GM23248 (cell line): Measurements from ENCODE around the gene WFDC9. TPM values are rescaled to one million over a fixed set of nuclear protein-coding genes. Genes with fewer than 3 reads are reported as not detected.
A peak's percentile ranks its signal among the peaks of the same experiment; 100 is the strongest.
"Not testable (repeated sequence)": the region's sequence is repeated elsewhere in the genome, so short reads cannot be mapped to it uniquely, and the experiment has no call there.

Source experiments
- DNase-seq: peaks from one replicate; pipeline ENCODE4 v3.0.0-alpha.2; 2015
- H2AFZ ChIP-seq: fragments of 200-600 bp; sonication (generic); 2 replicates; pipeline ENCODE4 v1.6.1; 2016; ENCODE audit warnings: antibody characterized with exemption
- H3F3A ChIP-seq: fragments of 200-600 bp; sonication (generic); 2 replicates; pipeline ENCODE4 v1.6.1; 2016; ENCODE audit warnings: mild to moderate bottlenecking, antibody characterized with exemption, mixed run types; ENCODE audit not compliant: insufficient read depth
- H3K27ac ChIP-seq: fragments of 200-600 bp; sonication (generic); 2 replicates; pipeline ENCODE4 v1.5.1; 2016; ENCODE audit warnings: mild to moderate bottlenecking
- H3K27me3 ChIP-seq: fragments of 200-600 bp; sonication (generic); replicated peaks from 2 replicates; pipeline ENCODE4 v1.6.1; 2016; ENCODE audit warnings: mild to moderate bottlenecking; ENCODE audit not compliant: insufficient read depth
- H3K36me3 ChIP-seq: fragments of 200-600 bp; sonication (generic); 2 replicates; pipeline ENCODE4 v1.6.1; 2016; ENCODE audit warnings: low read depth, mild to moderate bottlenecking
- H3K4me1 ChIP-seq: fragments of 200-600 bp; sonication (generic); 2 replicates; pipeline ENCODE4 v1.6.1; 2016; ENCODE audit warnings: mild to moderate bottlenecking; ENCODE audit not compliant: insufficient read depth
- H3K4me2 ChIP-seq: fragments of 200-600 bp; sonication (generic); one replicate; pipeline ENCODE4 v1.6.1; 2016; ENCODE audit warnings: mild to moderate bottlenecking; ENCODE audit not compliant: unreplicated experiment
- H3K4me3 ChIP-seq: fragments of 200-600 bp; sonication (generic); 2 replicates; pipeline ENCODE4 v1.5.1; 2016; ENCODE audit warnings: mild to moderate bottlenecking
- H3K79me2 ChIP-seq: fragments of 200-600 bp; sonication (generic); 2 replicates; pipeline ENCODE4 v1.6.1; 2016; ENCODE audit warnings: mild to moderate bottlenecking; ENCODE audit not compliant: insufficient read depth
- H3K9ac ChIP-seq: fragments of 200-600 bp; sonication (generic); 2 replicates; pipeline ENCODE4 v1.6.1; 2016; ENCODE audit warnings: mild to moderate bottlenecking
- H3K9me2 ChIP-seq: fragments of 200-600 bp; sonication (generic); 2 replicates; pipeline ENCODE4 v1.6.1; 2016; ENCODE audit warnings: mixed run types, mild to moderate bottlenecking, moderate library complexity; ENCODE audit not compliant: insufficient read depth
- H3K9me3 ChIP-seq: fragments of 200-600 bp; sonication (generic); one replicate; pipeline ENCODE4 v1.6.1; 2017; ENCODE audit warnings: low read depth
- H4K20me1 ChIP-seq: fragments of 200-600 bp; sonication (generic); 2 replicates; pipeline ENCODE4 v1.6.0; 2016; ENCODE audit not compliant: insufficient read depth
- EZH2 ChIP-seq: fragments of 200-600 bp; sonication (generic); IDR thresholded peaks from 2 replicates; pipeline ENCODE4 v1.6.1; 2018; ENCODE audit warnings: antibody characterized with exemption, mild to moderate bottlenecking; ENCODE audit not compliant: insufficient read depth, poor library complexity, severe bottlenecking
- EZH2phosphoT487 ChIP-seq: fragments of 200-600 bp; sonication (generic); IDR thresholded peaks from 2 replicates; pipeline ENCODE4 v1.6.1; 2018; ENCODE audit warnings: antibody characterized with exemption, moderate library complexity, mild to moderate bottlenecking, low read depth; ENCODE audit not compliant: insufficient read depth
- WGBS, 2 experiments: methylation state at CpG; one replicate each; pipeline ENCODE4 v1.1.6; 2015 to 2017; ENCODE audit warnings: low lambda C conversion rate in 2 of 2, low coverage in 1 of 2; ENCODE audit errors: missing lambda C conversion rate in 2 of 2; 5-methylcytosine and 5-hydroxymethylcytosine counted together
- in situ Hi-C: fragments of 300-500 bp; cut with MboI; formaldehyde crosslinking; loops from 2 replicates; pipeline ENCODE4 v1.15.0; 2020
- polyA plus RNA-seq: library from polyadenylated mRNA; unstranded; fragments of >200 nt; fragmentation: Nextera tagmentation; extraction: Ambion mirVana; gene quantifications from 2 replicates; pipeline ENCODE4 v1.2.1, GENCODE V29; 2016
- total RNA-seq: library from RNA; depleted of rRNA; stranded (reverse); fragments of >200 nt; shearing (Covaris generic); gene quantifications from 2 replicates; pipeline ENCODE4 v1.2.3, GENCODE V29; 2014

WFDC9 gene
- total and polyA plus RNA-seq, 2 experiments from 2014 or later: not detected

DNA sequence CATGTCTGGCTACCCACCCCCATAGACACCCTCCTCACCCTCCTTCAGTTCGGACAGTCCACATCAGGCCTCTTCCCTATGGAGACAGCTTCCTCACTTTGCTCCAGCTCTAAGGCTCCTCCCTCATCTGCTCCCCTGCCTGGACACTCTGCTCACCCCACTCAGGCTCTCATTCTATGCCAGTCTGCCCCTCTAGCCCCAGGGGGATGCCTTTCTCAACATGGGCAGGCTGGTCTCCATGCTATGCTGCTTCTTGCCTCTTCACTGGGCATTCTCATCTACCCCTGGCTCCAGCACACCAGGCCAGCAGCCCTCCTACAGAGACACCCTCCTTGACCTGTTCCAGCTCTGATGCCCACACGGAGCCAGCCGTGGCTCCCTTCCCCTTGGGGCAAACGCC, 51.9 kb downstream of the WFDC9 start, which contains the start of gene WFDC8:
Gene WFDC8 (minus strand): TSS at position 101 of the 400 bp plus-strand sequence. CDS start 37 bp downstream, at position 64.
- WGBS, 2 experiments: 38 to 42% methylated on average over 4 of the region's 4 CpGs
- in situ Hi-C loops: no loop called here
- Histone ChIP-seq H3K4me1 (peaks cover 7% of the 10 kb centered on the region), H3K4me3 (no peak within 1 kb of the TSS), H4K20me1 (no peaks in the 10 kb centered on the region), H2AFZ (no peak within 1 kb of the TSS), H3K9me3 (no peaks in the 10 kb centered on the region), H3K9ac (no peak within 1 kb of the TSS), H3K79me2 (no peaks in the 10 kb centered on the region), H3K36me3 (no peaks in the 10 kb centered on the region), H3K27me3 (0 out of 2 replicates have a peak, but pooled peaks cover 17% of the 10 kb centered on the region), H3K9me2 (no peaks in the 10 kb centered on the region), H3F3A (no peaks in the 10 kb centered on the region), H3K4me2 (no peak within 1 kb of the TSS), H3K27ac (no peak within 1 kb of the TSS)
- no peak for DNase-seq
- TF ChIP-seq EZH2: no peak
- no peak for TF ChIP-seq EZH2phosphoT487

DNA sequence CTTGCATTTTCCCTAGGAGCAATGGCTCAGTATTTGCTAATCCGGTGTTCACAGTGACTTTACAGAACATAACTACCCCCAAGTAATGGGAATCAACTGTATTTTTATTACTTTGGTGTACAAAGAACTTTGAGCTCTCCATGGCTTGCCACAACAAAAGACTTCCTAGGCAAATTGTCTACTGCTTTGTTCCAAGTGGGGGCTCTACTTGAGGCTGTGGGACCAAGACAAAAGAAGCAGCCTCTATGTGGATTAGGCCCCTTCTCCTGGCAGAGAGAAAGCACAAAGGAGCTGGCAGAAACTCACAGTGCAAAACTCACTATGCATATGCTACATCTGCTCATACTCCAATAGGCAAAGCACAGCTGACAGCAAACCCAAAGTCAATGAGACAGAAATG, 52.9 kb downstream of the WFDC9 start:
- Histone ChIP-seq H3K79me2 (no peaks in the 10 kb centered on the region), H3K9ac (no peak overlapping the region), H4K20me1 (no peaks in the 10 kb centered on the region), H3K27me3 (0 out of 2 replicates have a peak, but pooled peaks cover 11% of the 10 kb centered on the region), H3K27ac (no peak overlapping the region), H2AFZ (no peak overlapping the region), H3K4me1 (peaks cover 7% of the 10 kb centered on the region), H3K4me2 (no peak overlapping the region), H3F3A (no peaks in the 10 kb centered on the region), H3K9me3 (no peaks in the 10 kb centered on the region), H3K4me3 (no peak overlapping the region), H3K36me3 (no peaks in the 10 kb centered on the region), H3K9me2 (no peaks in the 10 kb centered on the region)
- TF ChIP-seq EZH2phosphoT487: no peak
- TF ChIP-seq EZH2: no peak
- no peak for DNase-seq
- 0 to 7% methylated on average over 1 of the region's 1 CpG for WGBS, 2 experiments
- in situ Hi-C loops: no loop called here

GRCh38 chr20:45576995-45577394, 54.1 kb downstream of the WFDC9 start:
- Histone ChIP-seq H3K27me3 (0 out of 2 replicates have a peak, but pooled peaks cover 6% of the 10 kb centered on the region), H3K36me3 (no peaks in the 10 kb centered on the region), H3K4me2 (no peak overlapping the region), H4K20me1 (no peaks in the 10 kb centered on the region), H3K4me1 (peaks cover 6% of the 10 kb centered on the region), H3K4me3 (no peak overlapping the region), H3K27ac (no peak overlapping the region), H3F3A (no peaks in the 10 kb centered on the region), H3K9ac (no peak overlapping the region), H3K79me2 (no peaks in the 10 kb centered on the region), H3K9me2 (no peaks in the 10 kb centered on the region), H2AFZ (peak overlapping the region; percentile 50; the same call in 1 of the 2 replicates), H3K9me3 (no peaks in the 10 kb centered on the region)
- no peak for TF ChIP-seq EZH2
- TF ChIP-seq EZH2phosphoT487: no peak
- in situ Hi-C loops: no loop called here
- peak; percentile 39 for DNase-seq
- 4% methylated on average over 2 of the region's 2 CpGs for WGBS, 2 experiments

GRCh38 chr20:45575931-45576330, 55.2 kb downstream of the WFDC9 start:
- H3F3A ChIP-seq: no peaks in the 10 kb centered on the region
- no peaks in the 10 kb centered on the region for H3K36me3 ChIP-seq
- 0 out of 2 replicates have a peak, but pooled peaks cover 6% of the 10 kb centered on the region for H3K27me3 ChIP-seq
- no peak overlapping the region for H3K9ac ChIP-seq
- no peaks in the 10 kb centered on the region for H3K9me3 ChIP-seq
- H3K4me3 ChIP-seq: no peak overlapping the region
- in situ Hi-C loops: no loop called here
- no peaks in the 10 kb centered on the region for H4K20me1 ChIP-seq
- no peak overlapping the region for H3K27ac ChIP-seq
- DNase-seq: no peak
- WGBS, 2 experiments: 65 to 69% methylated on average over 3 of the region's 3 CpGs
- H3K4me2 ChIP-seq: no peak overlapping the region
- no peak for TF ChIP-seq EZH2
- H3K4me1 ChIP-seq: no peaks in the 10 kb centered on the region
- H3K79me2 ChIP-seq: no peaks in the 10 kb centered on the region
- no peaks in the 10 kb centered on the region for H3K9me2 ChIP-seq
- H2AFZ ChIP-seq: no peak overlapping the region

GRCh38 chr20:45569650-45570049, 61.4 kb downstream of the WFDC9 start:
- 19 to 30% methylated on average over 1 of the region's 1 CpG for WGBS, 2 experiments
- not testable (repeated sequence) for H3K36me3 ChIP-seq, H3F3A ChIP-seq, H3K9ac ChIP-seq, H3K27ac ChIP-seq, H3K4me2 ChIP-seq, H3K27me3 ChIP-seq, H4K20me1 ChIP-seq, H3K79me2 ChIP-seq, H3K9me2 ChIP-seq, H3K4me3 ChIP-seq, DNase-seq, H3K9me3 ChIP-seq, H2AFZ ChIP-seq, H3K4me1 ChIP-seq
- in situ Hi-C loops: loop anchor here (25.0 kb wide), 1 partner anchor 193 kb away; no protein-coding TSS in a partner anchor
